GM21786 (cell line): ENCODE data around the gene FAM83E.
A peak's percentile ranks its signal among the peaks of the same experiment; 100 is the strongest.
"Not testable (repeated sequence)": the region's sequence is repeated elsewhere in the genome, so short reads cannot be mapped to it uniquely, and the experiment has no call there.

Experiments
- ATAC-seq: cut with Tn5 transposase; IDR thresholded peaks from one replicate; pipeline ENCODE4 v1.9.1; 2021; ENCODE audit not compliant: unreplicated experiment

The FAM83E gene

DNA sequence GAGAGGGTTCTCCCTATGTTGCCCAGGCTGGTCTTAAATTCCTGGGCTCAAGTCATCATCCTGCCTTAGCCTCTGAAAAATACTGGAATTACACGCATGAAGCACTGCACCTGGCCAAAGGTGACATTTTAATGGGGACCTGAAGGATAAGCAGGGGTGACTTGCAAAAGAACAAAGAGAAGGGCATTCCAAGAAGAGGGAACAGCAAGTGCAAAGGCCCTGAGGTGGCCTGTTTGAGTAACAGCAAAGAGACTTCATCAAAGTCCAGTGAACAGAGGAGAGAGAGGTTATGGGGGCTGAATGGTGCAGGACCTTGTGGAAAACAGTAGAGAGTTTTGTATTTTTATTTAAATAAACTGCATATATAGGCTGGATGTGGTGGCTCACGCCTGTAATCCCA, 27.0 kb upstream of the FAM83E start:
- no peak for ATAC-seq

DNA sequence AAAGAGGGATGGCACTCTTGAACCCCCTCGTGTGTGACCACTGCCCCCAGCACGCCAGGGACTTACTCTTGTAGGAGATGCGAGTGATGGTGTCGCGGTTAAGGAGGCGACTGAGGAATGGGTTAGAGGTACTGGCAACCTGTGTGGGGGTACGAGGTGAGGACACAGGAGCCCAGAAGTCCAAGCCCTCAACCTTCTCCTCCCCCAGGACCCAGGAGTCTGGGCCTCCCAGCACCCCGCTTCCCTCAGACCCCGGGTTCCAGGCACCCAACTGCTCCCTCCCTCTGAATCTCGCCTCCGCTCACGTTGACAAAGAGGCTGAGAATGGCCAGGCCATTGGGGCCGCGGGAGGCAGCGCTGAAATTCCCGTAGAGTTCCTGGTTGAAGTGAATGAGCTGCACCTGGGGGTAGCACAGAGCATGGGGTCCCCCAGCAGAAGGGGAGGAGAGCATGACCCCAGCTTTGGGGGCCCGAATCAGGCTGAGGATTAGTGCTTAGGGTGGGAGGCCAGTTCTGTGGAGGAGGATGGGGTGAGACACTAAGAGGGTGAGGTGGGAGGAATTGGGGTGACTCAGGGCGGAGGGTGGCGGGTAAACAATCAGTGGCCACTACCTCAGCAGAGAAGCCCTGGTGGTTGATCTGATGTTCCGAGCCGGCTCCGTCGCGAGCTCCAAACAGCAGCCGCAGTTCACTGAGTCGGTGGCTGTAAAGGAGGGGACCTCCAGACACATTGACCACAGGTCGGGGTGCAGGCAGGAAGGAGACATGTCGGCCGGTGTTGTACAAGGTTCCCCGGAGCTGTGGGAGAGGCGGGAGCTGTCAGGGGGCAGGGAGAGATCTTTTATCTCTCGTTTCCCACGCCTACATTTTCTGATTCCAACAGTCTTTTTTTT, 24.9 kb upstream of the FAM83E start:
- no peak for ATAC-seq

DNA sequence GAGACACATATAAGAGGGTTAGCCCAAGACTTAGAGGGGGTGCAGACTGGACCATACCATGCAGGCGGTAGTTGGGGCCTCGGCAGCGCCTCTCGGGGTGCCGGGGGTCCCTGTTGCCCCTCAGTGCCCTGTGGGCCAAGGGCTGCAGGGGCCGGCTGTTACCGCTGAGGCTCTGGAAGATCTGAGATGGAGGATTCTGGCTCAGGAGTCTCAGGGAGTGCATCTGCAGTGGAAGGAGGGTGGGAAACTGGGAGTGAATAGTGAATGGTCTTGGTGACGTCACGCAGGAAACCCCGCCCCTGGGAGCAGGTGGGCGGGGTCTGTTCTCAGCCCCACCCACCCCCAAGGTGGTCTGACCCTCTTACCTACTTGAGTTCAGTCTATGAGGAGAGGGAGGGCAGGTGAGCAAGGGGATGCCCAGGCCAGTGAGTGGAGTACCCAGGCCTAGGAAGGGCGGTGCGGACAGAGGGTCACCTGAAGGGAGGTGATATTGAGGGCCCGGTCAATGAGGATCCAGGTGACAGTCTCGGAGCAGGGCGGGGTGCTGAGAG, 24.0 kb upstream of the FAM83E start:
- ATAC-seq, result no peak

- peak; percentile 8 for ATAC-seq
Observed at GRCh38 chr19:48637948-48638830, 23.3 kb upstream of the FAM83E start.

- ATAC-seq, result peak; percentile 62
Observed at GRCh38 chr19:48637449-48637947, 22.6 kb upstream of the FAM83E start.

GRCh38 chr19:48636859-48637448, 22.1 kb upstream of the FAM83E start, which contains the start of gene DBP:
Gene DBP, minus strand, starts transcription at chr19:48637379. Its CDS starts 385 bp downstream, at chr19:48636994.
- ATAC-seq, result no peak

DNA sequence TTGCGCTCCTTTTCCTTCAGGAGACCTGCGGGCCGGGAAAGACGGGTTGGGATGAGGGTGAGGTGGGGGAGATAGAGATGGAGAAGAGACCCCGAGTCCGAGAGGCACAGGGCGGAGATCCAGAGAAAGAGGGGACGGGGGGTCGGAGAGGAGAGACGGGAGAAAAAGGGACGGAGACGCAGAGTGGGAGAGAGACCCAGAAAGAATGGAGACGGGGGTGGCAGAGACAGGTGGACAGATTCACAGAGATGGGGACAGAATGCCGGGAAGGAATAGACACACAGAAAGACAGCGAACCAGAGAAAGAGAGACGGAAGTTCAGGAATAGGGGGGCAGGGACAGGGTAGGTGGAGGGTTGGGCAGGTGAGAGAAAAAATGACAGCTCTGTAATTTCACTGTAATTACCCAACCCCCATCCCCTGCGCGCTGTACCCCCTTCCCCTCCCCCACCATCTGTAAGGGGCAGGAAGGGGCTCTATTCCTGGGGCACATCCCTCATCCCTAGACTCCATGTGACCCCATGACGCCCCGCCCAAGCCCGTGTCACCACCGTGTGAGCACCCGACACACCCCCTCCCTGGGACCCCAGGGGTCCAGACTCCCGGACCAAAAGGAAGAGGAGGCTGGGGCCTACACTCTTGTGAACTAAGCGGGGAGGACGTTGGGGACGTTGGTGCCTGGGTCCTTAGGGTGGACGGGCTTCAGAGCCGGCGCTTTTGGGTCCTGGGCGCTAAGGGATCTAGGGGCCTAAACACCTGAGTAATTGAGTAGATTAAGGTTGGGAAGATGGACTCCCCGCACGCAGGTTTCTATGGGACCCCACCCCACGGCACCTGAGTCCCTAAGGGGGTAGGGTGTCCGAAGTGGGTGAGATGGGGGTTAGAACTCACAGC, 21.3 kb upstream of the FAM83E start:
- no peak for ATAC-seq

- ATAC-seq, result no peak
Observed at GRCh38 chr19:48635263-48635965, 20.5 kb upstream of the FAM83E start.

DNA sequence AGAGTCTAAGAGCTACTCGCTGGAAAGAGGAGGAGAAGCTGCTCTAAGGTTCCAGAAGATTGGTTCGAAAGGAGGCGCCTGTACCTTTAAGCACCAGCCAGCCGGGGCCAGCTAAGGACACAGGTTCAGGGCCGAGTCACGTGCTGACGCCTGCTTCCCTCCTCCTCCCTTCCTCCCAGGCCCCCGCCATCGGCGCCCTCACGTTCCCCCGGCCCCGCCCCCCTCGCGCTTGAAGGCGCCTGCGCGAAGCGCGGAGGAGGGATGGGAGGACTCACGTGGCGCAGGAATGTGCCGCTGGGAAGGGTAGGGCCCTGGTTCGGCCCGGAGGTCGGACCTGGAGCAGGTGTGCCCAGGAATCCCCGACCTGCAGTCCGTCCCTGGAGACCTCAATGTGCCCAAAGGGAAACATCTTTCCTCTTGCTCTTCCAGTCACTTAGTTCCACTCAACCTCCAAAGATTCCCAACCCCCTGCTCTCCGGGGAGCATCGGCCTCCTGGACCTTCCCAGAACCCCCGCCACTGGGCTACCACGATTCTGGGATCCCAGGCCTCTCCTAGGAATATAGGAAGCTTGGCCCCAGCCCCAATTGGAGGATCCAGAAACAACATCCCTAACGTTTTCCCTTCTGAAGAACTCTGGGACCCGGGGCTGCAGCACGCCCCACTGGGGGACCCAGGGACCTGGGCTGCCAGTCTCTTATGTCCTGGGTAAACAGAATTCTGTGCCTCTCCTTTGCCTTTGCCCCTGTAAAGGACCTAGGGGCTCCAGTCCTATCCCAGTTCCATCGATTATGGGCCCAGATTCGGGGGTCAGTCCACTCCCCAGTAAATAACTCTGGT, 19.8 kb upstream of the FAM83E start:
- ATAC-seq, result no peak

- ATAC-seq, result no peak
Observed at GRCh38 chr19:48634036-48634342, 19.1 kb upstream of the FAM83E start.

DNA sequence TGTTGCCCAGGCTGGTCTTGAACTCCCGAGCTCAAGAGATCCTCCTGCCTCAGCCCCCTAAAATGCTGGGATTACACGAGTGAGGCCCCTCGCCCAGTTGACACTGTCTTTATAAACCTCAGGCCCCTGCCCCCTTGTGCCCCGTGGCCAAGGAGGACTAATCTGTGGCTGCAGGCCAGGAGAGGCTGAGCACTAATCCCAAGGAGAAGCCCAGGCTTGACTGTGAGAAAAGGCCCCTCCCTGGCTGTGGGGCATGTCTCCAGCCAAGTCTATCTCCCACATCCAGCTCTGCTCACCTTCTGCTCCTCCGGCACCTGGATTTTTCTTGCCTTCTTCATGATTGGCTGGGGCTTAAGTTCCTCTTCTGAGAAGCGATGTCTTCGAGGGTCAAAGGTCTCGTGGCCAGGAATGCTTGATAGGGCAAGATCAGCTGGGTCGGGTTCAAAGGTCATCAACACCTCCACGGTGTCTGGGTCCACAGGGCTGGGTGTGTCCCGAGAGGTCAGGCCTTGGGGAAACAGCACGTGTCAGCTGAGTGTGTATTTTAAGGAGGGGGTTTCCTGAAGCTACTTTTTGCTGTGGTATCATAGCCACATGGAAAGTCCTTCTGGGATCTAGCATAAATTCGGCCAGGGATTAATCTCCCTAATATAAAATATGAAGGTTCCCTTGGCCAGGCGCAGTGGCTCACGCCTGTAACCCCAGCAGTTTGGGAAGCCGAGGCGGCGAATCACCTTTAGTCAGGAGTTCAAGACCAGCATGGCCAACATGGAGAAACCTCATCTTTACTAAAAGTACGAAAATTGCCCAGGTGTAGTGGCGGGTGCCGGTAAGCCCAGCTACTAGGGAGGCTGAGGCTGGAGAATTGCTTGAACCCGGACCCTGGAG, 18.5 kb upstream of the FAM83E start:
- ATAC-seq, result no peak

DNA sequence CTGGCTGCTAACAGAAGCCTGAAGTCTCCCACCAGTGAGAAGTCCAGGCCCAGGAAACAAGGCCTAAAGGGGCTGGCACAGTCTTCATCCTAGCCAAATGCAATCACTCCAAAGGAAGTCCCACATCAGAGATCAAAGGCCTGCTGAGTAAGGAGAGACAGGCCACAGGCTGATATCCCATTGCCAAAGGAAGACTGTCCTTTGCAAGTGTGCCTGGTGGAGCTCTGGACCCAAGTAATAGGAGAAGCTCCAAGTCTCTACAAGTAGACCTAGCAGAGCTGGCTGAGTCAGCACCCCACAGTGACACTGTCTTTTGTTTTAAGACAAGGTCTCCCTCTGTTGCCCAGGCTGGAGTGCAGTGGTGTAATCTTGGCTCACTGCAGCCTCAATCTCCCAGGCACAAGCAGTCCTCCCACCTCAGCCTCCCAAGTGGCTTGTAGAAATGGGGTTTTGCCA, 17.8 kb upstream of the FAM83E start:
- ATAC-seq, result no peak

- not testable (repeated sequence) for ATAC-seq
Observed at GRCh38 chr19:48632286-48632685, 17.4 kb upstream of the FAM83E start.

GRCh38 chr19:48631225-48631624, 16.3 kb upstream of the FAM83E start:
- ATAC-seq, result no peak

DNA sequence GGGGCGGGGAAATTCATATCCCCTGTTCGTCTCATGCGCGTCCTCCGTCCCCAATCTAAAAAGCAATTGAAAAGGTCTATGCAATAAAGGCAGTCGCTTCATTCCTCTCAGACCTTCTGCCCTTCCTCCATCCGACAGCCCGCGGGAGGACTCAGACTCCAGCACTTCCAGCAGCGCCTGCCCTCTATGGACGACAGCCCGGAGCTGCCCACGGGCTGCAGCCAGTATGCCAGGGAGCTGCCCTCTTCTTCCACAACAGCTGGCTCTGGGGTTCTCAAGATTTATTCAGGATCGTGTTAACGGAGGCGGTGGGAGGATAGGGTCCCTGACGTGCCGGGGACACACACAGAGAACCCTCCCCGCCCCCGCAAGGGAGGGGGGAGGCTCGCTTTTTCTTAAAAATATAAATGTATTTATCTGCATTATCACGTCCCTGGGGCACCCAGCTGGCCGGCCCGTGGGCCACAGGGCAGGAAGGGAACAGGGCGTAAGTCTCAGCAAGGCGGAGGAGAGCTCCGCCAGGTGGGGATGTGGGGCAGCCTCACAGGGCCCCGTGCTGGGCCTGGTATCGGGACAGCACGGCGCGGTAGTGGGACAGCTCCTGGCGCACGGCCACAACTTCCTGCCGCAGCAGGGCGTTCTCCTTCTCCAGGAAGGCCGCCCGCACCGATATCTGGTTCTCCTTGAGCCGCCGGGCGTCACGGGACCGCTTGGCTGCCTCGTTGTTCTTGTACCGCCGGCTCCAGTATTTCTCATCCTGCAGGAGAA, 15.6 kb upstream of the FAM83E start:
- ATAC-seq, result no peak

DNA sequence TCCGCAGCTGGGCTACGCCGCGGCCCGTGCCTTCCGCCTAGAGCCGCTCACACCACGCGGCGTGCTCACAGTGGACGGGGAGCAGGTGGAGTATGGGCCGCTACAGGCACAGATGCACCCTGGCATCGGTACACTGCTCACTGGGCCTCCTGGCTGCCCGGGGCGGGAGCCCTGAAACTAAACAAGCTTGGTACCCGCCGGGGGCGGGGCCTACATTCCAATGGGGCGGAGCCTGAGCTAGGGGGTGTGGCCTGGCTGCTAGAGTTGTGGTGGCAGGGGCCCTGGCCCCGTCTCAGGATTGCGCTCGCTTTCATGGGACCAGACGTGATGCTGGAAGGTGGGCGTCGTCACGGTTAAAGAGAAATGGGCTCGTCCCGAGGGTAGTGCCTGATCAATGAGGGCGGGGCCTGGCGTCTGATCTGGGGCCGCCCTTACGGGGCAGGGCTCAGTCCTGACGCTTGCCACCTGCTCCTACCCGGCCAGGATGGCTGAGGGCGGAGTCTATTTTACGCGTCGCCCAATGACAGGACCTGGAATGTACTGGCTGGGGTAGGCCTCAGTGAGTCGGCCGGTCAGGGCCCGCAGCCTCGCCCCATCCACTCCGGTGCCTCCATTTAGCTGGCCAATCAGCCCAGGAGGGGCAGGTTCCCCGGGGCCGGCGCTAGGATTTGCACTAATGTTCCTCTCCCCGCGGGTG, 14.9 kb upstream of the FAM83E start:
- no peak for ATAC-seq
